ENCODE results near the gene MTHFR. TPM values are rescaled to one million over a fixed set of nuclear protein-coding genes. Genes with fewer than 3 reads are reported as not detected.

The MTHFR gene
- polyA plus RNA-seq, 1 of the 3 experiments (the other 2 are of a cell fraction): 5.3 TPM

GRCh38 chr1:11837767-11838348, 32.1 kb upstream of the MTHFR start:
- peaks cover 0 to 23% of the 10 kb centered on the region in 2 experiments; a peak in 2 of 4 replicates for H3K4me1 ChIP-seq (ENCODE audit: control insufficient read depth in 1 of 2, insufficient read depth in 2 of 2, low read depth in 1 of 2, low read length in 1 of 2)
- 93% methylated on average over 10 of the region's 11 CpGs for WGBS (ENCODE audit: low lambda C conversion rate)
- ChIA-PET CTCF (interaction anchor here (0.6 to 15.4 kb wide), 39 partner anchors 9 to 443 kb away, joined by 3 to 316 read pairs (median 5); partner anchors contain the start of genes CLCN6, MFN2, MTHFR and NPPA), POLR2A (interaction anchor here (2.8 kb wide), 1 partner anchor 70 kb away, joined by 17 read pairs; no protein-coding TSS in a partner anchor)
- H3F3A ChIP-seq (replicated peaks; ENCODE audit: insufficient read depth): no peaks in the 10 kb centered on the region
- TF ChIP-seq EP300 (IDR thresholded peaks at IDR 0.05; ENCODE audit: borderline replicate concordance in 1 of 2, low read depth in 1 of 2, low read length in 1 of 2) (no peak), USF1 (IDR thresholded peaks at IDR 0.05; ENCODE audit: borderline replicate concordance, low read depth) (no peak), GATA2 (CRISPR knock-in tag; IDR thresholded peaks at IDR 0.05) (no peak), NFIC (IDR thresholded peaks at IDR 0.05; ENCODE audit: borderline replicate concordance) (no peak), RAD21 (IDR thresholded peaks at IDR 0.05; ENCODE audit: low read length) (no peak), RCOR1 (IDR thresholded peaks at IDR 0.05; ENCODE audit: low read length) (no peak), CTCF (IDR thresholded peaks at IDR 0.05) (no peak), CHD2 (IDR thresholded peaks at IDR 0.05; ENCODE audit: low read length, partially characterized antibody) (no peak), IRF3 (IDR thresholded peaks at IDR 0.05; ENCODE audit: low read depth, low read length) (no peak), TCF12 (IDR thresholded peaks at IDR 0.05) (no peak), FOXM1 (IDR thresholded peaks at IDR 0.05; ENCODE audit: low read depth) (no peak), RXRA (IDR thresholded peaks at IDR 0.05; ENCODE audit: borderline replicate concordance, low read depth) (no peak), SMC3 (IDR thresholded peaks at IDR 0.05; ENCODE audit: low read depth, low read length) (no peak), TEAD4 (IDR thresholded peaks at IDR 0.05; ENCODE audit: borderline replicate concordance, insufficient read depth) (no peak), EZH2phosphoT487 (IDR thresholded peaks at IDR 0.05; ENCODE audit: borderline replicate concordance, low read depth) (no peak)
- peaks cover 48 to 85% of the 10 kb centered on the region in 2 experiments for H3K36me3 ChIP-seq (replicated peaks in 1 of 2; ENCODE audit: control insufficient read depth in 1 of 2, insufficient read depth in 2 of 2, low read length in 1 of 2)
- no peaks in the 10 kb centered on the region for H3K9me2 ChIP-seq
- no peaks in the 10 kb centered on the region for H3K79me2 ChIP-seq (ENCODE audit: insufficient read depth)
- no peak overlapping the region for H3K9ac ChIP-seq
- no peak overlapping the region for H3K27ac ChIP-seq (ENCODE audit: low read depth in 2 of 2, low read length in 1 of 2)
- H4K20me1 ChIP-seq (ENCODE audit: insufficient read depth): peaks cover 4% of the 10 kb centered on the region; the same call in 1 of the 2 replicates
- no peak overlapping the region for H3K4me3 ChIP-seq (ENCODE audit: low read depth in 2 of 2, low read length in 1 of 2)
- no peak overlapping the region for H2AFZ ChIP-seq (ENCODE audit: low read depth)
- no peaks in the 10 kb centered on the region for H3K27me3 ChIP-seq (ENCODE audit: insufficient read depth)
- H3K9me3 ChIP-seq: no peaks in the 10 kb centered on the region
- no peak overlapping the region for H3K4me2 ChIP-seq
- DNase-seq: no peak

Data from SK-N-SH (cell line).